Uterus (tissue), 4 donors: ENCODE measurements around the gene ATXN1L. TPM values are rescaled to one million over a fixed set of nuclear protein-coding genes. Genes with fewer than 3 reads are reported as not detected.

Source experiments
- DNase-seq, 2 donors: peaks; one replicate each; pipeline ENCODE4 v3.0.0-alpha.2; 2019 to 2020
- H3K27ac ChIP-seq, 2 donors: fragments of 200-600 bp; sonication (generic); 1 replicate in 1 of 2; 2 replicates in 1 of 2; pipeline ENCODE4 v1.5.1; 2016 to 2018
- H3K27me3 ChIP-seq, 2 donors: fragments of 200-600 bp; sonication (generic); one replicate each; pipeline ENCODE4 v1.5.1; 2018 to 2019; ENCODE audit warnings: control low read depth in 1 of 2
- H3K36me3 ChIP-seq, 2 donors: fragments of 200-600 bp; sonication (generic); one replicate each; pipeline ENCODE4 v1.5.1; 2019; ENCODE audit warnings: control low read depth in 1 of 2
- H3K4me1 ChIP-seq, 2 donors: fragments of 200-600 bp; sonication (generic); one replicate each; pipeline ENCODE4 v1.5.1; 2018 to 2019; ENCODE audit warnings: control low read depth in 1 of 2
- H3K4me3 ChIP-seq, 2 donors: fragments of 200-600 bp; sonication (generic); 1 replicate in 1 of 2; 2 replicates in 1 of 2; pipeline ENCODE4 v1.5.1; 2018 to 2019; ENCODE audit warnings: mild to moderate bottlenecking in 1 of 2
- H3K9me3 ChIP-seq, 2 donors: fragments of 200-600 bp; sonication (generic); one replicate each; pipeline ENCODE4 v1.5.1; 2019; ENCODE audit warnings: control low read depth in 1 of 2
- POLR2A ChIP-seq, 2 donors: fragments of 450-650 bp; IDR thresholded peaks; one replicate each; pipeline ENCODE4 v1.6.1; 2016; ENCODE audit warnings: antibody characterized with exemption in 2 of 2, mild to moderate bottlenecking in 1 of 2, moderate library complexity in 1 of 2
- intact Hi-C: fragments of 100-400 bp; cut with DNase I; formaldehyde crosslinking; loops from one replicate; pipeline ENCODE4 v1.15.1; 2023; ENCODE audit warnings: low total_unique reads
- total RNA-seq, 4 donors: library from RNA; depleted of rRNA in 3 of 4; stranded (reverse); fragments of >200 nt in 3 of 4; gene quantifications; one replicate each; pipeline versions ENCODE4 v1.1.0 to v1.2.4, GENCODE V29; 2014 to 2023
- TF ChIP-seq, protein P1 (sequence below), 4 experiments: fragments of 200-600 bp in 2 of 4; fragments of 450-650 bp in 2 of 4; sonication (generic) in 2 of 4; IDR thresholded peaks; one replicate each; pipeline ENCODE4 v1.5.1; 2016 to 2019; ENCODE audit warnings: antibody characterized with exemption in 4 of 4, mild to moderate bottlenecking in 2 of 4, moderate library complexity in 1 of 4
- donor health status: DM: yes; HTN: yes; CAD: no.

ATXN1L gene
- total RNA-seq, 4 donors from 2014 or later, result 4.7 to 33.1 (median 23.4) TPM

DNA sequence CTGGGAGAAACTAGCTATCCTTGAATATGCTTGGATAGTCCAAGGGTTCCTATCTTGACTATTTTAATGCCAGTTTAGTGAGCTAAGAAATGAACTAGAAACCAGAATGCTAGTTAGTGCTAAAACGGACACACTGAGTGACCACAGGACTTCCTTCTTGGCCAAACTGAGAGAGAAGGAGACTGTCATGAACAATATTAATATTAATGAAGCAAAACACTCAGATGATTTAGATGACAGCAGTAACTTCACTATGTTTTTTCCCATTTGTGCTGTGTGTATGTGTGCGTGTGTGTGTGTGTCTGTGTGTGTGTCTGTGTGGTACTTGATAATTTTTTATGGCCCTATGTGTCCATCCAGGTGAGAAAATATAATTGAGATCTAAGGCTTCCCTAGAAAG, 2.2 kb upstream of the ATXN1L start:
- Histone ChIP-seq H3K27me3 (no peaks in the 10 kb centered on the region), H3K9me3 (no peaks in the 10 kb centered on the region), H3K27ac (no peak overlapping the region), H3K4me3 (no peak overlapping the region), H3K36me3 (no peaks in the 10 kb centered on the region), H3K4me1 (no peaks in the 10 kb centered on the region)
- DNase-seq, result no peak
- intact Hi-C loops, result no loop called here
- TF ChIP-seq, protein P1, sequence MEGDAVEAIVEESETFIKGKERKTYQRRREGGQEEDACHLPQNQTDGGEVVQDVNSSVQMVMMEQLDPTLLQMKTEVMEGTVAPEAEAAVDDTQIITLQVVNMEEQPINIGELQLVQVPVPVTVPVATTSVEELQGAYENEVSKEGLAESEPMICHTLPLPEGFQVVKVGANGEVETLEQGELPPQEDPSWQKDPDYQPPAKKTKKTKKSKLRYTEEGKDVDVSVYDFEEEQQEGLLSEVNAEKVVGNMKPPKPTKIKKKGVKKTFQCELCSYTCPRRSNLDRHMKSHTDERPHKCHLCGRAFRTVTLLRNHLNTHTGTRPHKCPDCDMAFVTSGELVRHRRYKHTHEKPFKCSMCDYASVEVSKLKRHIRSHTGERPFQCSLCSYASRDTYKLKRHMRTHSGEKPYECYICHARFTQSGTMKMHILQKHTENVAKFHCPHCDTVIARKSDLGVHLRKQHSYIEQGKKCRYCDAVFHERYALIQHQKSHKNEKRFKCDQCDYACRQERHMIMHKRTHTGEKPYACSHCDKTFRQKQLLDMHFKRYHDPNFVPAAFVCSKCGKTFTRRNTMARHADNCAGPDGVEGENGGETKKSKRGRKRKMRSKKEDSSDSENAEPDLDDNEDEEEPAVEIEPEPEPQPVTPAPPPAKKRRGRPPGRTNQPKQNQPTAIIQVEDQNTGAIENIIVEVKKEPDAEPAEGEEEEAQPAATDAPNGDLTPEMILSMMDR (IDR thresholded peaks at IDR 0.05), result no peak
- TF ChIP-seq POLR2A (IDR thresholded peaks at IDR 0.05), result no peak

DNA sequence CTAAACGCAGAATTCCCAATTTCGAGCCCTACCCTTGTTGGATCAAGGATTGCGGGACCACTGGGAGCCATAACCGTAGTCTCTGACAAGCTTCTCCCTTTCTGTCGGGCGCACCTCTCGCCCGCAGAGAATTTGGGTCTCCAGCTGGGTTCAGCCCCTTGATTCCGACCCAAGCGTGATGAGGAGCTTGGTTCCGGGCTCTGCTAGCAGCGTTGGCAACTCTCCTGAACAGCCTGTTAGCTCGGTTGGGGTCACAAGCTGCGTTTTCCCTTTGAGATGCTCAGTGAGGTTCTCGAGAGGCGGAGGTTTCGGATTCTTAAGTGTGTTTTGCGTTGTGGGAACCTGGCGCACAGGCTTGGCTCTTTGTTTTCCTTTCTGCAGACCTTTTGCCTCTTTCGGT, 655 bp downstream of the ATXN1L start:
- intact Hi-C loops, result no loop called here
- DNase-seq, result no peak

DNA sequence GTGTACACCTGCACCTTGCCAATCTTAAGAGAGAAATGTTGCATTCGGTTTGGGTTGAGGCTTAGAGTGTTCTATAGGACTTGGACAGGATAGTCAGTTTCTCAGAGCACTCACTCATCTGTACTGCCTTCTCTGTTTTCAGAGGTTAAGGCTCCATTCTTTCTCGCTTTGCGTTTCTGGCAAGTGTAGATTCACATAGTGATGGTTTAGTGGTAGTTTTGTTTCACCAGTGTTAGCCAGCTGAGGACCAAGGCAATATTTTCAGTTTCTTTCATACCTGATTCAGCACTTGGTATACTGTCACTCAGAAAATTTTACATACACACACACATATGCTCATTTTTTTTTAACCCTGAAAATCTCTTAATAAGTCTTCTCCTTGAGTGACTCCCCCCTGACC, 1.3 kb downstream of the ATXN1L start:
- intact Hi-C loops, result no loop called here
- no peak for DNase-seq
- Histone ChIP-seq H3K27ac (peak overlapping the region in 1 of 2 donors; percentile 89), H3K4me1 (no peaks in the 10 kb centered on the region), H3K9me3 (no peaks in the 10 kb centered on the region), H3K4me3 (peak overlapping the region in 1 of 2 donors; percentile 73), H3K27me3 (no peaks in the 10 kb centered on the region), H3K36me3 (no peaks in the 10 kb centered on the region)
- TF ChIP-seq, protein P1 (IDR thresholded peaks at IDR 0.05), result no peak
- TF ChIP-seq POLR2A (IDR thresholded peaks at IDR 0.05), result no peak

More for the DNA sequence above, 655 bp downstream of the ATXN1L start:
- peak overlapping the region; percentile 88 to 89 for H3K27ac ChIP-seq
- H3K27me3 ChIP-seq, result no peaks in the 10 kb centered on the region
- H3K36me3 ChIP-seq, result no peaks in the 10 kb centered on the region
- H3K9me3 ChIP-seq, result no peaks in the 10 kb centered on the region
- H3K4me3 ChIP-seq, result peak overlapping the region; percentile 73 to 94
- no peaks in the 10 kb centered on the region for H3K4me1 ChIP-seq
- TF ChIP-seq, protein P1 (IDR thresholded peaks at IDR 0.05), result no peak
- no peak for TF ChIP-seq POLR2A (IDR thresholded peaks at IDR 0.05)

DNA sequence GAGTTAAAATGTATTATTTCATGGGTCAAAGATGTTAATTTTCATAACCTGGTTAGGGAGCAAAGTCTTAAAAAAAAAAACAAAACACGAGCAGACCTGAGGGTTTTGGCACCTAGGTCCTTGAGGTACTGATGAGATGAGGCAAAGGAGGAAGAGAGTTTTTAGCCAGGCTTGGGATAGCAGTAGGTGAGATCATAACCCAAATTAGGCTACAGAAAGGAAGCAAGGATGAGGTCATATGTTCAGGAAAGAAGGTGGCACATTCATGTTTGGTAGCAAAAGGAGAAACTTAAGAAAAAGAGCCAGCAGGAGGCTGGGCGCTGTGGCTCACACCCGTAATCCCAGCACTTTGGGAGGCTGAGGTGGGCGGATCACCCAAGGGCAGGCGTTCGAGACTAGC, 2.8 kb downstream of the ATXN1L start:
- Histone ChIP-seq H3K4me1 (no peaks in the 10 kb centered on the region), H3K9me3 (no peaks in the 10 kb centered on the region), H3K27me3 (no peaks in the 10 kb centered on the region), H3K27ac (no peak overlapping the region), H3K4me3 (no peak overlapping the region), H3K36me3 (no peaks in the 10 kb centered on the region)
- intact Hi-C loops, result no loop called here
- no peak for DNase-seq
- no peak for TF ChIP-seq POLR2A (IDR thresholded peaks at IDR 0.05)
- TF ChIP-seq, protein P1 (IDR thresholded peaks at IDR 0.05), result no peak

DNA sequence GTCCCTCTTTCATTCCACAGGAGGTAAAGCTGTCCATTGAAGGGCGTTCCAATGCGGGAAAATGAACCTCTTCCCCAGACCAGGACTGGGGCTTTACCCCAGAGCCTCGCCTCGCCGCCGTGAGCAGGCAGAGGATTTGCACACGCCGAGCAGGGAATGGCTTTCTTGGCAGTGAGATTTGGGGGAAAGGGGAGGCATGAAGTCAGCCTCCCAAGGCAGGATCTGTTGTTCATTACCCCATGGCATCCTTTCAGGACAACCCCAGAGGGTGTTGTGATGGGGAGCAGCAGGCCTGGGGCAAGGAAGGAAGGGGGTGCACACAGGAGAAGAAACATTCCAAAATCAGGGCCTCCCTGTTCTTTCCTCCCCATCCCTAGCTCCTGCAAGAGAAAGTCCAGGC, 6.0 kb downstream of the ATXN1L start:
- H3K36me3 ChIP-seq, result no peaks in the 10 kb centered on the region
- intact Hi-C loops, result no loop called here
- no peaks in the 10 kb centered on the region for H3K4me1 ChIP-seq
- no peaks in the 10 kb centered on the region for H3K27me3 ChIP-seq
- no peak overlapping the region for H3K4me3 ChIP-seq
- no peak for DNase-seq
- H3K27ac ChIP-seq, result peak overlapping the region; percentile 28 to 57
- TF ChIP-seq, protein P1 (IDR thresholded peaks at IDR 0.05), result no peak
- TF ChIP-seq POLR2A (IDR thresholded peaks at IDR 0.05), result no peak
- no peaks in the 10 kb centered on the region for H3K9me3 ChIP-seq
